NB4 (cell line): ENCODE results near the gene CIP2A.
A peak's percentile ranks its signal among the peaks of the same experiment; 100 is the strongest.

Experiments
- DNase-seq: peaks from one replicate; pipeline ENCODE4 v3.0.0; 2010; ENCODE audit warnings: low read depth
- H3K4me3 ChIP-seq: one replicate; pipeline ENCODE4 v1.5.1; 2011; ENCODE audit warnings: mild to moderate bottlenecking, low read depth, low read length, moderate library complexity
- MYC ChIP-seq: IDR thresholded peaks from 2 replicates; pipeline ENCODE4 v1.6.1; 2011; ENCODE audit warnings: low read depth, low read length
- POLR2A ChIP-seq: IDR thresholded peaks from 2 replicates; pipeline ENCODE4 v1.6.1; 2011; ENCODE audit warnings: mild to moderate bottlenecking; ENCODE audit not compliant: insufficient read length; ENCODE audit errors: extremely low read depth
- TF ChIP-seq, protein P1 (sequence below): IDR thresholded peaks from one replicate; pipeline ENCODE4 v1.5.1; 2012; ENCODE audit warnings: low read depth, low read length
- TF ChIP-seq, protein P2 (sequence below): IDR thresholded peaks from 2 replicates; pipeline ENCODE4 v1.6.1; 2011; ENCODE audit warnings: low read depth, low read length

The CIP2A gene

DNA sequence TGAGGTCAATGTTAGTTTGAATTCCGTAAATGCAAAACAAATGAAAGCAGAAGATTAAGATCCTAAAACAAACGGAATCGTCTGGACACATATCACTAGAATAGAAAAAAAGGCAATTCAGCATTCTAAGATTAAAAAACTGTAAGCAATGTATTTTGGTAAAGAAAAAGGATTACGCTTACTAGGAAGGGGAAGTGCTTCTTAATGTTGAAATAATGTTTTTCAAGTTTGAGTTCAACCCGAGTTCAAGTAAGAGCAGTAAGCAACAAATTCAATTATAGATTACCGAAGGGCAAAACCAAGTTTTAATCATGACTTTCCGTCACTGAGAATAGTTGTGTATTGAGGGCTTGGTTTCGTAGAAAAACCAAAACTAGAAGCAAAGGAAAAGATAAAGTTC, 637 bp downstream of the CIP2A start:
- H3K4me3 ChIP-seq, result peak overlapping the region; percentile 96
- DNase-seq, result peak; percentile 53
- TF ChIP-seq MYC, result no peak
- TF ChIP-seq, protein P1, sequence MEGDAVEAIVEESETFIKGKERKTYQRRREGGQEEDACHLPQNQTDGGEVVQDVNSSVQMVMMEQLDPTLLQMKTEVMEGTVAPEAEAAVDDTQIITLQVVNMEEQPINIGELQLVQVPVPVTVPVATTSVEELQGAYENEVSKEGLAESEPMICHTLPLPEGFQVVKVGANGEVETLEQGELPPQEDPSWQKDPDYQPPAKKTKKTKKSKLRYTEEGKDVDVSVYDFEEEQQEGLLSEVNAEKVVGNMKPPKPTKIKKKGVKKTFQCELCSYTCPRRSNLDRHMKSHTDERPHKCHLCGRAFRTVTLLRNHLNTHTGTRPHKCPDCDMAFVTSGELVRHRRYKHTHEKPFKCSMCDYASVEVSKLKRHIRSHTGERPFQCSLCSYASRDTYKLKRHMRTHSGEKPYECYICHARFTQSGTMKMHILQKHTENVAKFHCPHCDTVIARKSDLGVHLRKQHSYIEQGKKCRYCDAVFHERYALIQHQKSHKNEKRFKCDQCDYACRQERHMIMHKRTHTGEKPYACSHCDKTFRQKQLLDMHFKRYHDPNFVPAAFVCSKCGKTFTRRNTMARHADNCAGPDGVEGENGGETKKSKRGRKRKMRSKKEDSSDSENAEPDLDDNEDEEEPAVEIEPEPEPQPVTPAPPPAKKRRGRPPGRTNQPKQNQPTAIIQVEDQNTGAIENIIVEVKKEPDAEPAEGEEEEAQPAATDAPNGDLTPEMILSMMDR, result no peak
- no peak for TF ChIP-seq POLR2A
- TF ChIP-seq, protein P2, sequence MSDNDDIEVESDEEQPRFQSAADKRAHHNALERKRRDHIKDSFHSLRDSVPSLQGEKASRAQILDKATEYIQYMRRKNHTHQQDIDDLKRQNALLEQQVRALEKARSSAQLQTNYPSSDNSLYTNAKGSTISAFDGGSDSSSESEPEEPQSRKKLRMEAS, result no peak

GRCh38 chr3:108578064-108578463, 11.2 kb downstream of the CIP2A start:
- TF ChIP-seq, protein P2, result no peak
- no peak for TF ChIP-seq MYC
- TF ChIP-seq, protein P1, result no peak
- no peak for TF ChIP-seq POLR2A
- H3K4me3 ChIP-seq, result no peak overlapping the region
- DNase-seq, result no peak

DNA sequence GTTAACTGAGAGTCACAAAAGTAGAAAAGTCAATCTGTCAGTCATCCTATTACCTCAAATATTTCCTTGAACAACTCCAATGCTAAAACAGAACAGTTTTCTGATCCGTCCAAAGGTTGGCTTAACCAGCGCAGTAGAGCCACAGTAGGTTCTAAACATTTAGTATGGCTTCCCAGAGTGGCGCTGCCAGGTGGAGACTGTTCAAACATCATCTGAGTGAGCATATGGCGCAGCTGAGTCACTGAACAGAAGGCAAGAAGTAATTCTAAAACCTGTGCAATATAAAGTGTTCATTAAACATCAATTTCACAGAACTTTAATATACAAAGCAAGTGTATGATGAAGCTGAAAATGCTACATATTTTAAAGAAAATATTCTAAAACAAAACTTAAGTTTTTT, 19.9 kb downstream of the CIP2A start:
- TF ChIP-seq MYC (no peak), POLR2A (no peak)
- TF ChIP-seq, protein P2, result no peak
- TF ChIP-seq, protein P1, result no peak
- DNase-seq, result no peak
- no peak overlapping the region for H3K4me3 ChIP-seq

- H3K4me3 ChIP-seq, result no peak overlapping the region
- TF ChIP-seq MYC (no peak), POLR2A (no peak)
- TF ChIP-seq, protein P1, result no peak
- TF ChIP-seq, protein P2, result no peak
- no peak for DNase-seq
Measured at GRCh38 chr3:108566599-108566998, 22.6 kb downstream of the CIP2A start.

DNA sequence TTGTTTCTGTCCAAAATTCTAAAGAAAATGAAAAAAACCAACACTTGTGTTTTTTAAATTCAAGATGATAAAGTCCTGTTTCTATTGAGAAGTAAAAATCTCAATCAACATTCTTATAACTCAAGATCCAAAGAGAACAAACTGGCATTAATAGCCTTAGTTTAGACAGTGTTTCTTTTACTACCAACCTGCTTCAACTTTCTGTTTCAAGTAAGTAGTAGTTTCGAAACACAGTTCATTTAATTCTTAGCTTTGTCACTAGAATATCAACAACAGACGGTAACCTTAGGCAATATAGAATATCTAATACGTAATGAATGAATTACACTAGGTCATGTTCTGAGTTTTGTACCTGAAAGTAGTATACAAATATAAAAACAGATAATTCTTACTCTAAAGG, 23.7 kb downstream of the CIP2A start:
- no peak for DNase-seq
- no peak overlapping the region for H3K4me3 ChIP-seq
- TF ChIP-seq POLR2A (no peak), MYC (no peak)
- TF ChIP-seq, protein P1, result no peak
- TF ChIP-seq, protein P2, result no peak

DNA sequence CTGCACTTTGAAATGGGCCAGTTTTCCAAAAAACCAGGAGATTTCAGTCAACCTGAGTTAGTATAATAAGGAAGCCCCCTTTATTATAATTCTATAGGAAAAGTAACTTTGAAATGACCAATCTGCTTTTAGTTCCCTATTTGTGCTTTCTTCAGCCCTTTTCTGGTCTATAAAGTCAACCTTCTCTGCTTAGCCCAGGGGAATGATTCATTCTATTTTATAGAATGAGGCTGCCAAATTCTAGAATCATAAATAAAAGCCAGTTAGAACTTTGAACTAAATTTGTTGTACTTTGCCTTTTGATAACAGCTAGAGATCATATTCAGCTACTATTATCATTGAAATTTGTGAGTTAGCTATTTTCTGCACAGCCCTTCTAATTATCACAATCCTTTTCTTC, 24.7 kb downstream of the CIP2A start:
- no peak for DNase-seq
- no peak overlapping the region for H3K4me3 ChIP-seq
- TF ChIP-seq POLR2A, result no peak
- TF ChIP-seq, protein P1, result no peak
- no peak for TF ChIP-seq MYC
- TF ChIP-seq, protein P2, result no peak
